Osteocyte (in vitro differentiated cells): ENCODE results near the gene SSR2. TPM values are rescaled to one million over a fixed set of nuclear protein-coding genes. Genes with fewer than 3 reads are reported as not detected.

Experiments
- DNase-seq: peaks from one replicate; pipeline ENCODE4 v3.0.0; 2021; ENCODE audit warnings: mixed read lengths; ENCODE audit not compliant: unreplicated experiment; ENCODE audit errors: extremely low spot score
- H3K27ac Mint-ChIP-seq: one replicate; pipeline ENCODE4 v1.8.0; 2021; ENCODE audit warnings: mild to moderate bottlenecking, mixed read lengths; ENCODE audit not compliant: unreplicated experiment
- H3K27me3 Mint-ChIP-seq: one replicate; pipeline ENCODE4 v1.8.0; 2021; ENCODE audit warnings: mixed read lengths; ENCODE audit not compliant: unreplicated experiment
- H3K36me3 Mint-ChIP-seq: one replicate; pipeline ENCODE4 v1.8.0; 2021; ENCODE audit warnings: mixed read lengths; ENCODE audit not compliant: unreplicated experiment
- H3K4me1 Mint-ChIP-seq: one replicate; pipeline ENCODE4 v1.8.0; 2021; ENCODE audit warnings: mixed read lengths; ENCODE audit not compliant: unreplicated experiment
- H3K4me3 Mint-ChIP-seq: one replicate; pipeline ENCODE4 v1.8.0; 2021; ENCODE audit warnings: mild to moderate bottlenecking, moderate library complexity, mixed read lengths; ENCODE audit not compliant: unreplicated experiment
- H3K9me3 Mint-ChIP-seq: one replicate; pipeline ENCODE4 v1.8.0; 2021; ENCODE audit warnings: mixed read lengths; ENCODE audit not compliant: unreplicated experiment
- total RNA-seq: library from RNA; stranded (reverse); gene quantifications from 2 replicates; pipeline ENCODE4 v1.2.1, GENCODE V29; 2021
- TF ChIP-seq, protein P1 (sequence below): fragments of 200-600 bp; sonication (generic); IDR thresholded peaks from 2 replicates; pipeline ENCODE4 v1.5.0; 2021; ENCODE audit warnings: antibody characterized with exemption, mild to moderate bottlenecking, moderate library complexity

The SSR2 gene
- total RNA-seq, 1 donor from 2014 or later: 283 TPM

DNA sequence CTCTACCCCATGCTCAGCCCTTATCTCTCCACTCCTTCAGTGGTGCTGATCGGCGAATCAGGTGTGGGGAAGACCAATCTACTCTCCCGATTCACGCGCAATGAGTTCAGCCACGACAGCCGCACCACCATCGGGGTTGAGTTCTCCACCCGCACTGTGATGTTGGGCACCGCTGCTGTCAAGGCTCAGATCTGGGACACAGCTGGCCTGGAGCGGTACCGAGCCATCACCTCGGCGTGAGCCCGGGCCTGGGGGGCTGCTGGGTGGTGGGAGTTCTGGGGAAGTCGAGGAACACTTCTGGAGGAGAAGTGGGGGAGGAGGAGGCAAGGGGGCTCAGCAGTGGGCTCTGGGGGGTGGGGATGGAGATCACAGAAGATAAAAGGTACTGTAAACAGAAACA, 45.1 kb upstream of the SSR2 start:
- H3K9me3 Mint-ChIP-seq: no peaks in the 10 kb centered on the region
- H3K4me1 Mint-ChIP-seq: no peaks in the 10 kb centered on the region
- no peaks in the 10 kb centered on the region for H3K27me3 Mint-ChIP-seq
- no peak for DNase-seq
- no peaks in the 10 kb centered on the region for H3K36me3 Mint-ChIP-seq
- TF ChIP-seq, protein P1, sequence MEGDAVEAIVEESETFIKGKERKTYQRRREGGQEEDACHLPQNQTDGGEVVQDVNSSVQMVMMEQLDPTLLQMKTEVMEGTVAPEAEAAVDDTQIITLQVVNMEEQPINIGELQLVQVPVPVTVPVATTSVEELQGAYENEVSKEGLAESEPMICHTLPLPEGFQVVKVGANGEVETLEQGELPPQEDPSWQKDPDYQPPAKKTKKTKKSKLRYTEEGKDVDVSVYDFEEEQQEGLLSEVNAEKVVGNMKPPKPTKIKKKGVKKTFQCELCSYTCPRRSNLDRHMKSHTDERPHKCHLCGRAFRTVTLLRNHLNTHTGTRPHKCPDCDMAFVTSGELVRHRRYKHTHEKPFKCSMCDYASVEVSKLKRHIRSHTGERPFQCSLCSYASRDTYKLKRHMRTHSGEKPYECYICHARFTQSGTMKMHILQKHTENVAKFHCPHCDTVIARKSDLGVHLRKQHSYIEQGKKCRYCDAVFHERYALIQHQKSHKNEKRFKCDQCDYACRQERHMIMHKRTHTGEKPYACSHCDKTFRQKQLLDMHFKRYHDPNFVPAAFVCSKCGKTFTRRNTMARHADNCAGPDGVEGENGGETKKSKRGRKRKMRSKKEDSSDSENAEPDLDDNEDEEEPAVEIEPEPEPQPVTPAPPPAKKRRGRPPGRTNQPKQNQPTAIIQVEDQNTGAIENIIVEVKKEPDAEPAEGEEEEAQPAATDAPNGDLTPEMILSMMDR: no peak
- no peak overlapping the region for H3K27ac Mint-ChIP-seq
- H3K4me3 Mint-ChIP-seq: no peak overlapping the region

DNA sequence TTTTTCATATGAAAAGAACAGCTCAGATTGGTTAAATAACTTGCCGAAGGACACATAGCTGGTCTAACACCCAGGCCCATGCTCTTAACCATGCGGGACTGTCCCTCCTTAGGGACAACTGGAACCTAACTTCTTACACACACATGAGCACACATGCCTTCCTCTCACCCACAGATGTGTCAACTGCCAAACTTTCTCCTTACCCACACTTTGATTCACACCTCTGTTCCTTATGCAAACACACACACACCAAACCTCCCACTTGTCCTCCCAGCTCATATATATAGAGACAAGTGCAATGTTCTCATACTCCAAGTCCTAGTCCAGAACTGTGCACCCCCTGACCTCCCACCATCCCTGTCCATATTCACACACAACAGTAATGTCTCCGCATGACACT, 44.5 kb upstream of the SSR2 start:
- Mint-ChIP-seq H3K4me3 (no peak overlapping the region), H3K36me3 (no peaks in the 10 kb centered on the region), H3K4me1 (no peaks in the 10 kb centered on the region), H3K9me3 (no peaks in the 10 kb centered on the region), H3K27ac (no peak overlapping the region), H3K27me3 (no peaks in the 10 kb centered on the region)
- TF ChIP-seq, protein P1: no peak
- no peak for DNase-seq

DNA sequence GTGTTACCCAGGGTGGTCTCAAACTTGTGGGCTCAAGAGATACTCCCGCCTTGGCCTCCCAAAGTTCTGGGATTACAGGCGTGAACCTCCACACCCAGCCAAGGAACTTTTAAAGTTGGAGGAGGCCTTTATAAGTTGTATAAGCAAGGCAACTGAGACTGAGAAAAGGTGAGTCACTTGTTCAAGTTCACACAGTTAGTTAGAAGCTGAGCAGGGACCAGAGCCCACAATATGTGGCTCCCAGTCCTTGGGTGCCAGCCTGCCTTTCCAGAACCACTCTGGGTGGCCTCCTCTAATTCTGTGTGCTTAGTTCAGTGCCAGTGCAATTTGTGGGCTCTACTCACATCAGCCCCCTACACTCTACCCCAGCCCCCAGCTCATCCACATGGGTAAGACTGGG, 43.9 kb upstream of the SSR2 start:
- no peak overlapping the region for H3K27ac Mint-ChIP-seq

DNA sequence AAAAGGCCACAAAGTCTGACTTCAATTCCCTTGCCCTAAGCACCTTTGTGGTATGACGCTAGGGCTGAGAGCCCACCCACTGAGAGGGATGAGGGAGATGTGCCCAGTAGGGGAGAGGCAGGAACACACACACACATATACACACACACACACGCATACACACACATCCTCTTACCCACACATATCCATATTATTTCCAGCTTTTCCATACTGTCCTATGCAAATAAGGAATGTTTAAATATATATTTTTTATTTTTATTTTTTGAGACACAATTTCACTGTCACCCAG, 43.2 kb upstream of the SSR2 start:
- H3K27ac Mint-ChIP-seq: no peak overlapping the region
- no peak for DNase-seq

More for the DNA sequence above, 43.9 kb upstream of the SSR2 start:
- Mint-ChIP-seq H3K27me3 (no peaks in the 10 kb centered on the region), H3K9me3 (no peaks in the 10 kb centered on the region), H3K4me3 (no peak overlapping the region), H3K36me3 (no peaks in the 10 kb centered on the region), H3K4me1 (no peaks in the 10 kb centered on the region)
- TF ChIP-seq, protein P1: no peak
- no peak for DNase-seq

DNA sequence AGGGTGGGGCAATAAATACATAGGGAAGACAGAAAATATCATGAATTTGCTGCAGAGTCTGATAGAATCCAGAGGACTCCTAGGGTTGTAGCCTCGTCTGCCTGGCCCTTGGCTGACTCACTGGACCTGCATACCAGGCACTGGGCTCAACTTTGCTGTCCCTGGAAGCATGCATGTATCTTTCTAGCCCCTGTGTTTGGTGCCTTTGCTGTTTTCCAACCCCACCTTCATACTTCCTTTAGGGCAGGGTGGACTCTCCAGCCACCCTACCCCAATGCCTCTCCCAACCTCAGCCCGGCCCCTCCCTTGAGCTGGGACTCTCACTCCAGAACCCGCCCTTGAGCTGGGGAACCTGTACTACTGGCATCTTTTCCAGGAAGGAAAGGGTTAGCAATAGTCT, 41.4 kb upstream of the SSR2 start:
- Mint-ChIP-seq H3K9me3 (no peaks in the 10 kb centered on the region), H3K4me3 (no peak overlapping the region), H3K4me1 (no peaks in the 10 kb centered on the region), H3K27me3 (no peaks in the 10 kb centered on the region), H3K27ac (no peak overlapping the region), H3K36me3 (no peaks in the 10 kb centered on the region)
- no peak for DNase-seq
- TF ChIP-seq, protein P1: no peak

More for the DNA sequence above, 43.2 kb upstream of the SSR2 start:
- Mint-ChIP-seq H3K36me3 (no peaks in the 10 kb centered on the region), H3K27me3 (no peaks in the 10 kb centered on the region), H3K4me3 (no peak overlapping the region), H3K9me3 (no peaks in the 10 kb centered on the region), H3K4me1 (no peaks in the 10 kb centered on the region)
- TF ChIP-seq, protein P1: no peak
